Measurements from ENCODE around the gene TMEM54.

The TMEM54 gene, protein sequence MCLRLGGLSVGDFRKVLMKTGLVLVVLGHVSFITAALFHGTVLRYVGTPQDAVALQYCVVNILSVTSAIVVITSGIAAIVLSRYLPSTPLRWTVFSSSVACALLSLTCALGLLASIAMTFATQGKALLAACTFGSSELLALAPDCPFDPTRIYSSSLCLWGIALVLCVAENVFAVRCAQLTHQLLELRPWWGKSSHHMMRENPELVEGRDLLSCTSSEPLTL

DNA sequence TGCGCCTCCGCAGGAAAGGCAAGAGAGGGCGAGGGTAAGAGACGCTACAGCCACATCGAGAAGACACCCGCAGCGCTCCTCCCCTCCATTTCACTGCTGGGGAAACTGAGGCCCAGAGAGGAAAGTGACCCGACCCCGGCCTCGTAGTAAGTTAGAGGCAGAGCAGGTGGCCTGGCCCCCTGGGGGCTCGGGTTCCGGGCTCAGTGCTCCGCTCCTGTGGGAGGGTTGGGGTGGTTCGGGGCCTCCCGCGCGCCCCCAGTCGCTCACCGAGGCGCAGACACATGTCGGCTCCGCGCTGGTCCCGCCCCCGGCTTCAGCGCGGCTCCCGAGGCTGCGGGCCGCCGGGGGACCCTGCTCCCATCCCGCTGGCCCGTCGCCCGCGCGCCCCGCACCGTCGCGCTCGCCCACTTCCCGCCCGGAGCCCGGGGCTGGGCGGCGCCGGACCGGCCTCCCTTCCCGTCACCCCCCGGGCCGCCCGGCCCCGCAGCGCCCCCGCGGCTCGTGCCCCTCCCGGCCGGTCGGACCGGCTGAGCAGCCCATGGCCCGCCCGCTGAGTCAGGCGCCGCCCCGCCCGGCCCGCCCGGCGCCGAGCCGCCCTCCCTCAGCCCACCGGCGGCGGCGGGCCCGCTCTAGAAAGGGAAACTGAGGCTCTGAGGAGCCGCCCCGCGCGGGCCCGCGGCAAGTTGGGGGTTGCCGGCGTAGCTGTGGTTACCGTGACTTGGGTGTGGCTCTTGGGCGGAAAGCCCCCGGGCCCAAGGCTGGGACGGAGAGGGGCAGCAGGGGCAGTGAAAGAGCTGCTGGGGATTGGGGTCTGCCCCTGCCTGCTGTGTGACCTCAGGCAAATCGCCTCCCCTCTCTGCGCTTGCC lies at the start of gene TMEM54:
Gene TMEM54, minus strand, starts transcription at position 434 of the 867 bp plus-strand sequence. Its CDS starts 151 bp downstream, at position 283.
- DNase-seq (ENCODE audit: low read depth, low spot score): no peak

DNA sequence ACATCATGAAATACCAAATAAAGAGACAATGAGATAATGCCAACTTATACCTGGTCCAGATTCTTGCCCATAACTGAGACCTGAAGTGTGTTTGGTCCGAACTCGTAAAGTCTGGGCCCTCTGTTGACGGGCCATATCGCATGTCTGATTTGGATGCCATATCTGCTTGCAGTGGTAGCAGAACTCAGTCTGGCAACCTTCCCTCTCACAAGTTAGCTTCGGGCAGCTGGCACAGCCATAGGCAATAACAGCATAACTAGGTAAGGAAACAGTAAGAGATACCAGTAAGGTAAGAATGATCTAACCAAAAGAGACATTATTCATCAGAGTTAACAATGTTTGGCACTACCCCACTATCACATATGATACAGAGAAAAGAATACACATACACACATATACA lies 48.3 kb upstream of the TMEM54 start:
- no peak for DNase-seq (ENCODE audit: low read depth, low spot score)

DNA sequence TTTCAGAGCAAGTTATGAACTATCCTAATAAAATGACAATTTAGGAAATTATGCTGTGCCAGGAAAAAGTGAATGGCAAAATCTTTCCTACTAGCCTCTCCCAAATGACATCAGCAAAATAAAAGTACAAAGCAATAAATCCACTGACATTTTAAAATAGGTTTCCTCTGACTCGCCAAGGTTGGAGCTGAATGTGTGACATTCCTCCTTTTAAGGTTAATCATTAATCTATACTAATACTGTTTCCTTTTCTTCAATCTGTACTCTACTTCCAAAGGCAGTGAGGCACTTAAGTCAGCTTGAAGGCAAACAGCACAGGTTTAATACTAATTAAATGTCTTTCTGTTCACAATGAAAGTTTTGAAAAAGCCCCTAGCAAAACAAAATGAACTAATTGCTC lies 47.7 kb upstream of the TMEM54 start:
- no peak for DNase-seq (ENCODE audit: low read depth, low spot score)

DNA sequence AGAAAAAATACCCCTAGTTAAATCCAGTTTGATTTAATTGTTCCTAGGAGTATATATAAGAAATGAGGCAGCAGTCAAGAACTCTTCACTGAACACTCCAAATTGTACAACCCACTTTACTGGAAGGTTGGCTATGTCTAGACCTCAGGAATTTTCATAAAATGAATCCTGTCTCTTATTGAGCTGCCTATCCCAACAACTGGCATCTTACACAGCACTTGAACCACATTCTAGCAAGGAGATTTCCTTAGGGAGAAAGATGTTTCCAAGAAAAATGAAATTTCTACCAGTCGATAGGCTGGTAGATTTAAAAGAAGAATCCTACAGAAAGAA lies 47.2 kb upstream of the TMEM54 start:
- DNase-seq (ENCODE audit: low read depth, low spot score): no peak

DNA sequence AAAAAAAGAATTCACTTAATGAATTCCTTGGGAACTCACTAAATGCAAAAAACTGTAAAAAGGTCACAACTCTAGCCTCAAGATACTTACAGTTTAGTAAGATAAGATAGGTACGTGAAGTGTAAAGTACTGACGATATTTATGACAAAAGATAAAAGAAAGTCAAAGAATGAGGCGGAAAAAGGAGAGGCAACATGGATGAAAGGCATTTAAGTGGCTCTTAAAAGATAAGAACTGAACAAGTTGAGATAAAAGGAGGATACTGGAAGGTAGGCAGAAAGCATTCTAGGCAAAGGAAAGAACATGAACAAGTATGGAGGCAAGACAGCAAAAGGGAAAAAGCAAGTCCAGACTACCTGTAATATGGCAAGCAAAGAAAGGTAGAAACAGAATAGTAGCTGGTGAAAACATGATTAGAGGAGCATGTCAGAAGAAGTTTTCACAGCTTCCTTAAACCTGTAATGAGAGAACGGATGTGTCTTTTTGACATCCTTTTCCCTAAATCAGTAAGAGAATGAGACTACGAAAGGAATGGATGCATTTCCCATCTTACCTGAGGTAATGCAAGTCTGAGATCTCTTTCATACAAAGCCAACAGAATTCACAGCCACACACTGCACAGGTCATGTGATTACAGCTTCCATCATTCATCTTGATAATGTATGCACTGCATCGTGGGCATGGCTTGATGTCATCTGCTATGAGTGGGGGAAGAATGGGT lies 46.6 kb upstream of the TMEM54 start:
- DNase-seq (ENCODE audit: low read depth, low spot score): no peak

DNA sequence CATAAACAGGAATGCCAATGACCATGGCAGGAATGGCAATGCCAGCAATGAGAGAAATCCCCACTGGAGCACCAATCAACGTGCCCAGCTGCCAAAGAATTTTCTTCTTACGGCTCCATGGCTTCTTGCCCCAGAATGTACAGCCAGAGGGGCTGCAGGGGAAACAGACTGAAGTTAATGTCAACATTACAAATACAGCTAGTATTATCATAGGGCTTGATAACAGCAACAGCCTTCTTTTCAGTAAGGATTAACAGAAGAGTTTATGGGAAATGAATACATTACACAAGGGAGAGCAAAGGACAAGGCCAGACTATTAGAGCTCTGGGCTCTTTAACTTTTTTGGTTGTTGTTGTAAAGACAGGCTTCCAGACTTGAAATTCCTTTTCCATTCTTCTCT lies 45.2 kb upstream of the TMEM54 start:
- no peak for DNase-seq (ENCODE audit: low read depth, low spot score)

DNA sequence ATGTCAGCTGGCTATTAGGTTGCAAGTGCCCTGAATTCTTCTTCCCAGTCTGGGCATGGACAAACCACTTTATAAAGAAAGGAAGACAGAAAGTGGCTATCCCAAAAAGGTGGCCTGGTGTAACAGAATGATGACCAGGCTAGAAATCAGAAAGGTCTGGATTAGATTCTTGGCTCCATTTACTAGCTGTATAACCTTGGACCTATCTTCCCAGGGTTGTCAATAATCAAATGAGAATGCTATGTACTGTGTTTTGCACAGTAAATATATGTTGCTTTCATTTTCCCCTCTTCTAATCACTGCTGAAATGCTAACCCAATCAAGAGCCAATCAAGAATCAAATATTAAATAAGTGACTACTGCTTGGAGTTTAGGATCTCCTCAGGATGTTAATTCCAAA lies 43.0 kb upstream of the TMEM54 start:
- DNase-seq (ENCODE audit: low read depth, low spot score): no peak

DNA sequence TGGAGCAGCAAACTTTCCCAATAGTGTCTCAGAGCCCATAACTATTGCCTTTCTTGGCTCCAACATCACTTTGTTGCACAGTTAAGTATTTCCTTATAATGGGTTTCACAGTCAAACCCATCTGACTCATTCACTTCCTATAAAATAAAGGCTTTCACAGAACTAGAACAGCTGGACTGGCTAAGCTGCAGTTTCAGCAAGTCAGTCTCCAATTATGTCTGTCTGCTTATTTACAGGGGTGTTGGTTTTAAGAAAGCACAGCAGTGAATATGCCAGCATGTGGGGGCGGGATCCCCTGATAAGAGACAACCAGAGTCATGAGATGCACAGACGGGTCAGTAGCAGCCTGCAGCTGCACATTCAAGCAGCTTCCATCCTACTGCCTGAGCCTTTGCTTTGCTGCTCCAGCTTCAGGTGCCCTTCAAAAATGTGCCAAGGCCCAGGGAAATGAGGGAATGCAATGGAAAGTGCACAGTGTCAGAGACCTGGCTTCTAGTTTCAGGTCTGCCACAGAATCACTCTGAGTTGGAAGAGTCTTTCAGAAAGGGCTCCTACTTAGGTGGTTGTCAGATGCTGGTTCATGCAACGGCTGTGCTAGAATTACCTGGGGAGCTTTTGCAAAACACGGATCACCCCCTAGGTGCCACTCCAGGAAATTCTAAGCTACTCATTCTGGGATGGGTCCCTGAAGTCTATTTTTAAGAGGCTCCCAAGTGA lies 38.6 kb upstream of the TMEM54 start:
- no peak for DNase-seq (ENCODE audit: low read depth, low spot score)

DNA sequence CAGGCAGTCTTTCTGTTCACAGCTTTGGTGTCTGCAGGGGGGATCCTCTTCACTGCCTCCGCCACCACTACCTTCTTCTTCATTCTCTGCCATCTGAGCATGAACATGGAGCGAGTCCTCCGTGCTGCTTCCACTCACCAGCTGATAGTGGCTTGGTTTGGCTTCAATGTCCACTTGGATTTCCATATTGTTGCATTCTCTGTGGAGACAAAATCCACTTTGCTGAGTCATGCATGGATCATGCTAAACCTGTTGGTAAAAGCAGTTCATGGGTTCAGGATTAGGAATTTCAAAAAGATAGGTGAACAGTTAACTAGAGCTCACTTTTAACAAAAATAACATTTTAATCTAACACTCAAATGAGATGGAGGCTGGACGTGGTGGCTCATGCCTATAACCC lies 35.9 kb upstream of the TMEM54 start:
- DNase-seq (ENCODE audit: low read depth, low spot score): no peak

DNA sequence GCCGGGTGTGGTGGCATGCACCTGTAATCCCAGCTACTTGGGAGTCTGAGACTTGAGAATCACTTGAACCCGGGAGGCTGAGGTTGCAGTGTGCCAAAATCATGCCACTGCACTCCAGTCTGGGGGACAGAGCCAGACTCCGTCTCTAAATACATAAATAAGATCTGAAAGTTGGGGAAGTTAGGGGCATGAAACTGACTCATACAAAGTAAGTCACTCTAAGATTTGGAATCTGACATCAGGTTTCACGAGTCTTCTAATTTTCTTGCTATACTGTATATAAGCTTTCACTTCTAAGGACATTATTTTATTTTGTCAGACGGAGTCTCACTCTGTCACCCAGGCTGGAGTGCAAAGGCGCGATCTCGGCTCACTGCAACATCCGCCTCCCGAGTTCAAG lies 33.3 kb upstream of the TMEM54 start:
- DNase-seq (ENCODE audit: low read depth, low spot score): no peak

DNA sequence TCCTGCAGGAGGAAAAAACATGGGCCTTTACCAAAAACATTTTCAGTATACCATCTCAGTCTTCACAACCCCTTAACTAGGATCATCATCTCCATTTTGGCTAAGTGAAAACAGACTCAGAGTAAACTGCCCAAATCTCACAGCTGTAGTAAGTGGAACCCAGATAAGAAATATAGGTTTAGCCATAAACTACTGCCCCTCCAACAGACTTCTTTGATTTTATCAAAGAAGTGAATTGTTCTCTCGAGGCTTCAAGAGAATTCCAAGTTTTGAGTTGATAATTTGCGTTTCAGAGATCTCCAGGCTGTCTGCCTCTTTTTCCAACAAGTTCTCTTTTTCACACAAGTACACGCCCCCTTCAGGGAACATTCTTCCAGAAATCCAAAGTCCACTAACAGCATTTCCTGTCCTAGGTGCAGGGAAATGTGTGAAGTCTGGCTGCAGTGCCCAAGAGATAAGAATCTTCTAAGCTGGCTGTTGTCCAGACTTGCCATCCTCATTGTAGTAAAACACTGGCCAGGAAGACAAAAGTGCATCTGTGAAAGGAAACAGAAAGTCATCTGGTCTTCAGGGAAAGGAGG lies 32.6 kb upstream of the TMEM54 start:
- no peak for DNase-seq (ENCODE audit: low read depth, low spot score)

DNA sequence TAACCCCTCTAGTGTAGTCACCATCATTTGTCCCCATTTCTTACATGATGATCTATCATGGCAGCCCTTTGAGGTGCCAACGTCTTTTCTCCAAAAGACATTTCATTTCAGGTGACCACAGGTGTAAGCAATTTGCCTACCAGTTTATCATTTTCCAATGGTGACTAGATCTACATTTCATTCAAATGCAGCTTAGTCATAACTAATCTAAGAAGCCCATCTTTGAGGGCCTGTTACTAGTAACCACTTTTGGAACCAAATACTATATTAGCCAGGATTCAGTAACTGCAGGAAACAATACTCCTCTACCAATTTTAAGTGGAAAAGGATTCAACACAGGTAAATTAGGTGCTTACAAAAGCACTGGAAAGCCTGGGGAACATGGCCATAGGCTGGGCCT lies 30.6 kb upstream of the TMEM54 start:
- no peak for DNase-seq (ENCODE audit: low read depth, low spot score)

DNA sequence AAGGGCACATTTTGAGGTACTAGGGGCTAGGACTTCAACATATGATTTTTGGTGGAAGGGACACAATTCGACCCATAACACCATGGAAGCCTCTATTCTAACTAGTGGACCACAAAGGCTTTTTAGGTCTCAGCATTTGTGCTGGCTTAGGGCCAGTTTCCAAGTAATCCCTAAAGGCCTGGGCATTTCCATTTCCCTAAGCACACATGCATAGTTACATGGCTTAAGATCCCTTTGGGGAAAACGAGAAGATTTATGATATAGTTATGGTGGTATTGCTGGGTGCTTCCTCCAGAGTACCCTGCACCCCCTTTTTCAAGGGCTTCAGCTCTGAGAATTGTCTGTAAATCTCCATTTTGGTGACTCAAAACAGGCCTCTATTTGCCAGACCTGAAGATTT lies 28.2 kb upstream of the TMEM54 start:
- no peak for DNase-seq (ENCODE audit: low read depth, low spot score)

DNA sequence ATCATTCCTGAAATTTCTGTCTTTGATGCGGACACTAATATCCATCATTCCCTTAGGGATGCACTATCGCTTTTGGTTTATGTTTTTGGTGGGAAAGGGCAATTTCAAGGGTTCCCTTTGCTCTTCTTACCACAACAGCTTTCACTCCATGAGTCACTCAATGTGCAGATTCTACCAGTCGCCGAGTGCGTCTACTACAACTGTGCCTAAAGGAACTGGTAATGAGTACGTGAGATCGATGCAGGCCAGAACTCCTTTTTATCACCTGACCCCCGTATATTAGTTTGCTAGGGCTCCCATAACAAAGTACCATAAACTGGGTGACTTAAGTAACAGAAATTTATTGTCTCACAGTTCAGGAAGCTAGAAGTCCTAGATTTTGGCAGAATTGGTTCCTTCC lies 27.5 kb upstream of the TMEM54 start:
- DNase-seq (ENCODE audit: low read depth, low spot score): no peak

DNA sequence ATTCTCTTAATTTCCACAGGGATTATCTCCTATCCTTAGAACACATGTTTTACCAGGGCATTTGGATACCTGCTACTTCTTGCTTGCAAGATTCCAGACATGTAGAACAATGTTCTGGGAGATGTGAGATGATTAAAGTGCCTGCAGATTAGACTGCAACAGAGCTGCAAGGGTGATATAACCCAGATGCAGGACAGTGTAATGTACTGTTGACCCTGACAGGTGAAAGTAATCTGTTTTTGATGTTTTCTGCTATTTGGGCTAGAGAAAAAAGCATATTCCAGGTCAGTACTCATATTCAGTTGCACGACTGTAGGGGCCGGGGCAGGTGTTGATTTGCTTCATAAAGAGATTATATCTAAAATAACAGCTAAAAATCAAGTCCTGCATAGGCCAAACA lies 27.1 kb upstream of the TMEM54 start:
- DNase-seq (ENCODE audit: low read depth, low spot score): no peak

DNA sequence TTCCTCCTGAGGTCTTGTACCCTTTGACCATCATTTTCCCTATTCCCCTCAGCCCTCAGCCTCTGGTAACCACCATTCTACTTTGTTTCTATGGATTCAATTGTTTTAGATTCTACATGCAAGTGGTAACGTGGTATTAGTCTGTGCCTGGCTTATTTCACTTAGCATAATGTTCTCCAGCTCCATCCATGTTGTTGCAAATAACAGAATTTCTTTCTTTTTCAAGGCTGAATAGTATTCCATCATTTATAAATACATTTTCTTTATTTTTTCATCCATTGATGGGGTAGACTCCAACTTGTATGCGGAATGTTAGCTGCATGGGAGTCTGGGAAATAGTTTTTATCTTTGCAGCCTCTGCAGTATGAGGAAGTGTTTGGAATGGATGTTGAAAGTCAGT lies 26.3 kb upstream of the TMEM54 start:
- no peak for DNase-seq (ENCODE audit: low read depth, low spot score)

DNA sequence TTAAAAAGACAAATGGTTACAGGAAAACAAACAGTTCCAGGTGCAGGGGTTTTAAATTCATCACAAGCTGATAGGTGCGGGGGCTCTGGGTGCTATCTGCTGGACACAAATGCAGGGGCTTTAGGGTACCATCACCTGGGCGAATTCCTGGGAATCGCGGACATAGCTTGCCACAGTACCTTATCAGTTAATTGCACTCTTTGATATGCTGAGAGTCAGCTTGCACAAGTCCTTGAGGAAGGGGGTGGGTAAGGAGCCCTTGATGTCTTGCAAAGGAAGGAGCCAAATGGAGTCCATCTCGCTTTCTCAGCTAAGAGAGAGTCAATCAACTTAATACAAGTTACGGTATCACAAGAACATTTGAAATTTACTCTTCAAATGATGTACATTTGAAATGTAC lies 25.4 kb upstream of the TMEM54 start:
- DNase-seq (ENCODE audit: low read depth, low spot score): no peak

DNA sequence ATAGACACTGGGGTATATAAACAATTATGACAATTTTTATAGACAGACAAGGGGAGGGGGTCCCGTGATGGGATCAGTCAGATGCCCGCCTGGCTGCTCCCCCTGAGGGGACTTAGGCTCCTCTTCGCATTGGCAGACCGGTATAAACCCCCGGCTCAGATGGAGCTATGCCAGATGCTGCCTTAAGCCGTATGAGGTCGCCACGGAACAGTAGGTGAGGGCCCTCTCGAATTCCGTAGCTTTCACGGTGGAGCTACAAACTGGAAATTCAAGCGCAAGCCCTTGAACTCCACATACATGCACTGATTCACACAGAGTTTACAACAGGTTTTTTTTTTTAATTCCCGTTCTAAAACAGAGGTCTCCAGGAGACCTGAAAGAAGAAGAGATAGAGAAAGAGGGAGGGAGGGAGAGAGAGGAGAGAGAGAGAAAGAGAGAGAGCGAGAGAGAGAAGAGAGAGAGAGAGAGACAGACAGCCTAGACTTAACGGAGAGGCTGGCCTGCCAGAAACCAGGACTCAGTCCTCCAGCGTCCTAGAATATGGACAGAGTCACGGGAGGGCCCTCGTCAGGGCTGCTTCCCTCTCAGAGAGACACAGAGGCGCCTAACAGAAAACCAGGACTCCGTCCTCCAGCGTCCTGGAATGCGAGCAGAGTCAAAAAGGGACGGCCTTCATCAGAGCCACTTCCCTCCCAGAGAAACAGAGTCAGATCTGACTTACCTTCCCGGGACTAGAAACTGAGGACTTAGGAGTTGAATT lies 24.4 kb upstream of the TMEM54 start:
- no peak for DNase-seq (ENCODE audit: low read depth, low spot score)

DNA sequence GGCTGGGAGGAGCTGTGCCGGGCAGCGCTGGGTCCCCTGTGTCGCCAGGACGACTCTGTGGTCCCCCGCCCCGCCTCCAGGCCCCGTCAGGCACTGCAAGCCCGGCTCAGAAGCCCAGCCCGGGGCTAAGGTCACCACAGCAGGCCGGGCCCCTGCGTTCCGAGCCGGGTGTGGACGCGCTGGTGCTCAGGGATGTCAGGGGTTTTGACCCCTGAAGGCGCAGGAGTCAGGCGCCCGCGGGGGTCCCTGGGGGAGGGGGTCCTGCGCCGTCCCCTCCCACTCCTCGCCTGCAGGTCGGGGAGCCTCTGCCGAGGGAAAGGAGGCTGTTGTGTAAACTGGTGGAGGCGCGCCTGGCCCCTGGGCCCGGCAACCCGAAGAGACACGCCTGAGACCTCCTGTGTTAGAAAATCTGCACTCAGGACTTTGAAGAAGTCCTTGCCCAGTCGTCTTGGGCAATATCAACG lies 23.7 kb upstream of the TMEM54 start:
- DNase-seq (ENCODE audit: low read depth, low spot score): no peak

DNA sequence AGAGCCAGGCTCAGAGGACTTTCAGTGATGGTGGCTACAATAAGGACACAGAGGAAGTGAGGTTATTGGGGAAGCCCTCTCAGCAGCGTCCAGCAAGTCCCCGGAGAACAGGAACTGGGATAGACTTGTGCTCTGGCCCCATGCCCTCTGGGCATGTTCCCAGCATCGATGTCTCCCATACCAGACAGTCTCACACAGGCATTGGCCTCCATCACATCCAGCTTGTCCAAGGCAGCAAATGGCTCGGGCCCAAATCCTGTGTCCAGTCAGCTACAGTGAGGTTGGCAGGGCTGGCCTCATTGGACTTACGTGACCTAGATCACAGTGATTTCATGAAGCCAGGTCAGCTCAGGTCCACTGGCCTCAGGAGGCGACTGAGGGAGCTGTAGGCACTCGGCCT lies 19.6 kb upstream of the TMEM54 start:
- no peak for DNase-seq (ENCODE audit: low read depth, low spot score)
